Sciatic nerve (tissue), 2 donors: ENCODE results near the gene MYOF. TPM values are rescaled to one million over a fixed set of nuclear protein-coding genes. Genes with fewer than 3 reads are reported as not detected.
"Not testable (repeated sequence)": the region's sequence is repeated elsewhere in the genome, so short reads cannot be mapped to it uniquely, and the experiment has no call there.

Source experiments
- ATAC-seq: fragments of 200-7000 bp; cut with Tn5 transposase; one replicate; pipeline ENCODE4 v1.9.1; 2020; ENCODE audit warnings: mild to moderate bottlenecking, moderate library complexity
- DNase-seq: peaks from one replicate; pipeline ENCODE4 v3.0.0-alpha.2; 2020; ENCODE audit warnings: low spot score
- intact Hi-C: fragments of 100-400 bp; cut with DNase I; formaldehyde crosslinking; loops from one replicate; pipeline ENCODE4 v1.14.2; 2022
- total RNA-seq: library from RNA; stranded (reverse); fragmentation: NEBNext Ultra II Directional; extraction: Animal tissue kit (Norgen Biotek cat#: 25700); gene quantifications from one replicate; pipeline ENCODE4 v1.2.1, GENCODE V29; 2021
- donor health status: DM: no; HTN: no; CAD: no.
- donor health status: DM: no; HTN: no; CAD: no.

The MYOF gene
- total RNA-seq, 1 donor from 2014 or later, result 76.2 TPM

- DNase-seq, result no peak
- no peak for ATAC-seq
- intact Hi-C loops, result no loop called here
Observed at GRCh38 chr10:93437946-93438612, 44.1 kb downstream of the MYOF start.

GRCh38 chr10:93437086-93437945 lies 44.8 kb downstream of the MYOF start:
- intact Hi-C loops, result no loop called here
- ATAC-seq, result peak; percentile 94
- DNase-seq, result peak; percentile 84

- ATAC-seq (peak; percentile 85), DNase-seq (peak; percentile 72)
Observed at GRCh38 chr10:93436591-93437085, 45.5 kb downstream of the MYOF start.

GRCh38 chr10:93435621-93436397 lies 46.3 kb downstream of the MYOF start:
- no peak for ATAC-seq
- DNase-seq, result no peak
- intact Hi-C loops, result no loop called here

More at GRCh38 chr10:93436591-93437085, 45.5 kb downstream of the MYOF start:
- intact Hi-C loops, result no loop called here

- no peak for ATAC-seq
- DNase-seq, result no peak
- intact Hi-C loops, result no loop called here
Observed at GRCh38 chr10:93434991-93435491, 47.1 kb downstream of the MYOF start.

- intact Hi-C loops, result no loop called here
- no peak for DNase-seq
- no peak for ATAC-seq
Observed at GRCh38 chr10:93431361-93431760, 50.8 kb downstream of the MYOF start.

GRCh38 chr10:93425861-93426260 lies 56.3 kb downstream of the MYOF start:
- intact Hi-C loops, result no loop called here
- no peak for ATAC-seq
- DNase-seq, result no peak

GRCh38 chr10:93422118-93422517 lies 60.0 kb downstream of the MYOF start:
- intact Hi-C loops, result no loop called here
- DNase-seq, result no peak
- peak; percentile 29 for ATAC-seq

GRCh38 chr10:93420944-93421825 lies 60.9 kb downstream of the MYOF start:
- no peak for ATAC-seq
- no peak for DNase-seq
- intact Hi-C loops, result no loop called here

GRCh38 chr10:93420091-93420490 lies 62.0 kb downstream of the MYOF start:
- ATAC-seq, result peak; percentile 48
- no peak for DNase-seq
- intact Hi-C loops, result no loop called here

GRCh38 chr10:93419016-93419415 lies 63.1 kb downstream of the MYOF start:
- ATAC-seq, DNase-seq, intact Hi-C loops: not testable (repeated sequence)

GRCh38 chr10:93417921-93418320 lies 64.2 kb downstream of the MYOF start:
- ATAC-seq (no peak), DNase-seq (no peak)
- intact Hi-C loops, result no loop called here

- ATAC-seq (peak; percentile 27), DNase-seq (no peak)
- intact Hi-C loops, result no loop called here
Observed at GRCh38 chr10:93417266-93417665, 64.9 kb downstream of the MYOF start.

- intact Hi-C loops, result no loop called here
- no peak for DNase-seq
- no peak for ATAC-seq
Observed at GRCh38 chr10:93416824-93417223, 65.3 kb downstream of the MYOF start.

- intact Hi-C loops, result no loop called here
- ATAC-seq (no peak), DNase-seq (no peak)
Observed at GRCh38 chr10:93415693-93416092, 66.4 kb downstream of the MYOF start.

GRCh38 chr10:93413252-93413689 lies 68.9 kb downstream of the MYOF start:
- DNase-seq, result no peak
- peak; percentile 29 for ATAC-seq
- intact Hi-C loops, result no loop called here

GRCh38 chr10:93412801-93413200 lies 69.3 kb downstream of the MYOF start:
- intact Hi-C loops, result no loop called here
- ATAC-seq, result peak; percentile 27
- DNase-seq, result no peak

GRCh38 chr10:93410697-93411348 lies 71.3 kb downstream of the MYOF start:
- intact Hi-C loops, result no loop called here
- ATAC-seq, result no peak
- DNase-seq, result no peak
